H9 (cell line): ENCODE results near the gene PXYLP1. TPM values are rescaled to one million over a fixed set of nuclear protein-coding genes. Genes with fewer than 3 reads are reported as not detected.

ENCODE experiments used
- DNase-seq: peaks from one replicate; pipeline ENCODE4 v3.0.0-alpha.2; 2017
- H2AFZ ChIP-seq: one replicate; pipeline ENCODE4 v1.6.1; 2013; ENCODE audit warnings: mild to moderate bottlenecking, low read length, control low read depth, moderate library complexity
- H2AK5ac ChIP-seq: 2 replicates; pipeline ENCODE4 v1.6.1; 2013; ENCODE audit warnings: low read length, control low read depth, mixed read lengths; ENCODE audit not compliant: insufficient read length
- H2BK120ac ChIP-seq: one replicate; pipeline ENCODE4 v1.6.1; 2013; ENCODE audit warnings: low read depth, mild to moderate bottlenecking, low read length, control low read depth, inconsistent platforms; ENCODE audit not compliant: poor library complexity, severe bottlenecking
- H2BK12ac ChIP-seq: 2 replicates; pipeline ENCODE4 v1.6.1; 2013; ENCODE audit warnings: low read length, control low read depth, mixed read lengths, low read depth; ENCODE audit not compliant: insufficient read length
- H2BK15ac ChIP-seq: 2 replicates; pipeline ENCODE4 v1.6.1; 2013; ENCODE audit warnings: low read depth, low read length, control low read depth
- H2BK20ac ChIP-seq: one replicate; pipeline ENCODE4 v1.6.1; 2013; ENCODE audit warnings: low read depth, mild to moderate bottlenecking, low read length, control low read depth, inconsistent platforms; ENCODE audit not compliant: poor library complexity, severe bottlenecking
- H2BK5ac ChIP-seq: 2 replicates; pipeline ENCODE4 v1.6.1; 2013; ENCODE audit warnings: low read length, control low read depth, mixed read lengths; ENCODE audit not compliant: insufficient read length
- H3K14ac ChIP-seq: 2 replicates; pipeline ENCODE4 v1.6.1; 2013; ENCODE audit warnings: low read length, control low read depth; ENCODE audit not compliant: insufficient read depth
- H3K18ac ChIP-seq: 2 replicates; pipeline ENCODE4 v1.6.1; 2013; ENCODE audit warnings: low read depth, mild to moderate bottlenecking, mixed read lengths, low read length, control low read depth; ENCODE audit not compliant: insufficient read length
- H3K23ac ChIP-seq: 2 replicates; pipeline ENCODE4 v1.6.1; 2013; ENCODE audit warnings: low read length, control low read depth, mixed read lengths, low read depth; ENCODE audit not compliant: insufficient read length
- H3K23me2 ChIP-seq: 2 replicates; pipeline ENCODE4 v1.6.1; 2013; ENCODE audit warnings: low read depth, mild to moderate bottlenecking, mixed read lengths, low read length, control low read depth; ENCODE audit not compliant: insufficient read length, poor library complexity, severe bottlenecking
- H3K27ac ChIP-seq: 2 replicates; pipeline ENCODE4 v1.5.1; 2013; ENCODE audit warnings: low read length, control low read depth, mixed read lengths, low read depth; ENCODE audit not compliant: insufficient read length
- H3K27me3 ChIP-seq: 2 replicates; pipeline ENCODE4 v1.6.1; 2013; ENCODE audit warnings: low read length, control low read depth, inconsistent platforms; ENCODE audit not compliant: insufficient read depth
- H3K4ac ChIP-seq: 2 replicates; pipeline ENCODE4 v1.6.1; 2013; ENCODE audit warnings: low read depth, mild to moderate bottlenecking, control low read depth, inconsistent platforms, low read length, moderate library complexity
- H3K4me1 ChIP-seq: 2 replicates; pipeline ENCODE4 v1.6.1; 2013; ENCODE audit warnings: low read length, control low read depth, inconsistent platforms; ENCODE audit not compliant: insufficient read depth
- H3K4me2 ChIP-seq: 2 replicates; pipeline ENCODE4 v1.6.1; 2013; ENCODE audit warnings: low read length, control low read depth, mixed read lengths; ENCODE audit not compliant: insufficient read length, insufficient read depth
- H3K56ac ChIP-seq: 2 replicates; pipeline ENCODE4 v1.6.1; 2013; ENCODE audit warnings: low read depth, mild to moderate bottlenecking, mixed read lengths, low read length, control low read depth; ENCODE audit not compliant: insufficient read length
- H3K79me1 ChIP-seq: 2 replicates; pipeline ENCODE4 v1.6.1; 2013; ENCODE audit warnings: low read depth, mild to moderate bottlenecking, moderate library complexity, low read length, control low read depth, inconsistent platforms; ENCODE audit not compliant: insufficient read depth, poor library complexity, severe bottlenecking
- H3K79me2 ChIP-seq: 2 replicates; pipeline ENCODE4 v1.6.1; 2013; ENCODE audit warnings: low read length, control low read depth, inconsistent platforms; ENCODE audit not compliant: insufficient read depth
- H3K9ac ChIP-seq: 2 replicates; pipeline ENCODE4 v1.6.1; 2013; ENCODE audit warnings: low read length, control low read depth, mixed read lengths; ENCODE audit not compliant: insufficient read length; ENCODE audit errors: extremely low read depth
- H3K9me3 ChIP-seq: one replicate; pipeline ENCODE4 v1.6.1; 2013; ENCODE audit warnings: low read depth, low read length, inconsistent platforms; ENCODE audit not compliant: control insufficient read depth
- H3T11ph ChIP-seq: one replicate; pipeline ENCODE4 v1.6.1; 2013; ENCODE audit warnings: mild to moderate bottlenecking, low read length, control low read depth, inconsistent platforms
- H4K20me1 ChIP-seq: one replicate; pipeline ENCODE4 v1.6.1; 2013; ENCODE audit not compliant: control insufficient read depth, insufficient read length, insufficient read depth
- H4K5ac ChIP-seq: 2 replicates; pipeline ENCODE4 v1.6.1; 2013; ENCODE audit warnings: low read depth, mild to moderate bottlenecking, mixed read lengths, low read length, control low read depth; ENCODE audit not compliant: insufficient read length
- H4K8ac ChIP-seq: replicated peaks from 2 replicates; pipeline ENCODE4 v1.6.1; 2013; ENCODE audit warnings: low read length, control low read depth, mixed read lengths, low read depth; ENCODE audit not compliant: insufficient read length
- H4K91ac ChIP-seq: 2 replicates; pipeline ENCODE4 v1.6.1; 2013; ENCODE audit warnings: low read depth, mild to moderate bottlenecking, moderate library complexity, mixed read lengths, low read length, control low read depth; ENCODE audit not compliant: insufficient read length
- H3K27ac Mint-ChIP-seq, 3 experiments: 2 replicates in 2 of 3; 3 replicates in 1 of 3; pipeline ENCODE4 v1.8.0; 2020 to 2021; ENCODE audit warnings: mixed read lengths in 3 of 3, mild to moderate bottlenecking in 1 of 3, moderate library complexity in 1 of 3
- H3K27me3 Mint-ChIP-seq: 2 replicates; pipeline ENCODE4 v1.8.0; 2021; ENCODE audit warnings: low read depth, mild to moderate bottlenecking, moderate library complexity, mixed read lengths
- H3K36me3 Mint-ChIP-seq, 3 experiments: 2 replicates in 2 of 3; 3 replicates in 1 of 3; pipeline ENCODE4 v1.8.0; 2020 to 2021; ENCODE audit warnings: low read depth in 3 of 3, mixed read lengths in 3 of 3; ENCODE audit not compliant: insufficient read depth in 1 of 3
- H3K4me1 Mint-ChIP-seq, 2 experiments: 2 replicates each; pipeline ENCODE4 v1.8.0; 2020; ENCODE audit warnings: mixed read lengths in 2 of 2
- H3K4me3 Mint-ChIP-seq, 2 experiments: 2 replicates in 1 of 2; 3 replicates in 1 of 2; pipeline ENCODE4 v1.8.0; 2020 to 2021; ENCODE audit warnings: mild to moderate bottlenecking in 2 of 2, mixed read lengths in 2 of 2, moderate library complexity in 1 of 2
- H3K9me3 Mint-ChIP-seq, 2 experiments: 2 replicates in 1 of 2; 3 replicates in 1 of 2; pipeline ENCODE4 v1.8.0; 2020; ENCODE audit warnings: mild to moderate bottlenecking in 2 of 2, mixed read lengths in 2 of 2, moderate library complexity in 1 of 2
- WGBS: extraction: QIAGEN DNeasy Blood & Tissue Kit; methylation state at CpG from one replicate; pipeline ENCODE4 v1.1.7; 2013; ENCODE audit warnings: missing lambda C conversion rate, low lambda C conversion rate, mixed read lengths; ENCODE audit not compliant: insufficient read length; ENCODE audit errors: extremely low coverage; 5-methylcytosine and 5-hydroxymethylcytosine counted together
- total RNA-seq: library from RNA; stranded (reverse); gene quantifications from 2 replicates; pipeline ENCODE4 v1.2.1, GENCODE V29; 2021
- TF ChIP-seq, protein P1 (sequence below): fragments of 200-600 bp; sonication (generic); conservative IDR thresholded peaks from 3 replicates; pipeline ENCODE4 v1.8.0; 2021; ENCODE audit warnings: antibody characterized with exemption, mild to moderate bottlenecking

PXYLP1 gene
- total RNA-seq, 1 experiment from 2014 or later = 17.9 TPM

DNA sequence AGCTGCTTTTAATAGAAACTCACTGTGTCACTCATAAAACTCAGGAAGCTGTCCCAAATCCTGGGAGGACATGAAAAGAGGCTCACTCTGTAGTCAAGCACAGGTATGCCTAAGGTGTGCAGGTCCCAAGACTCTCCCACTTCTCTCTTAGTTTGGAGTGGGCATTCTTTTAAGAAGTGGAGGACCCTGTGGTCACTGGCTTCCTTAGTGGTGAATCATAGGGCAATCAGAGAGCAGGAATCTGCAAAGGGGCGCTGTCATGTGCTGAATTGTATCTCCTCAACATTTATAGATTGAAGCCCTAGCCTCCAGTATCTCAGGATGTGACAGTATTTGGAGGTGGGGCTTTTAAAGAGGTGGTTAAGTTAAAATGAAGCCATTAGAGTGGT, 89.5 kb downstream of the PXYLP1 start:
- TF ChIP-seq, protein P1, sequence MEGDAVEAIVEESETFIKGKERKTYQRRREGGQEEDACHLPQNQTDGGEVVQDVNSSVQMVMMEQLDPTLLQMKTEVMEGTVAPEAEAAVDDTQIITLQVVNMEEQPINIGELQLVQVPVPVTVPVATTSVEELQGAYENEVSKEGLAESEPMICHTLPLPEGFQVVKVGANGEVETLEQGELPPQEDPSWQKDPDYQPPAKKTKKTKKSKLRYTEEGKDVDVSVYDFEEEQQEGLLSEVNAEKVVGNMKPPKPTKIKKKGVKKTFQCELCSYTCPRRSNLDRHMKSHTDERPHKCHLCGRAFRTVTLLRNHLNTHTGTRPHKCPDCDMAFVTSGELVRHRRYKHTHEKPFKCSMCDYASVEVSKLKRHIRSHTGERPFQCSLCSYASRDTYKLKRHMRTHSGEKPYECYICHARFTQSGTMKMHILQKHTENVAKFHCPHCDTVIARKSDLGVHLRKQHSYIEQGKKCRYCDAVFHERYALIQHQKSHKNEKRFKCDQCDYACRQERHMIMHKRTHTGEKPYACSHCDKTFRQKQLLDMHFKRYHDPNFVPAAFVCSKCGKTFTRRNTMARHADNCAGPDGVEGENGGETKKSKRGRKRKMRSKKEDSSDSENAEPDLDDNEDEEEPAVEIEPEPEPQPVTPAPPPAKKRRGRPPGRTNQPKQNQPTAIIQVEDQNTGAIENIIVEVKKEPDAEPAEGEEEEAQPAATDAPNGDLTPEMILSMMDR = no peak
- no peak for DNase-seq
- H3K4me2 ChIP-seq = no peak overlapping the region
- no peak overlapping the region for H3K14ac ChIP-seq
- H3K9ac ChIP-seq = no peak overlapping the region
- H2BK120ac ChIP-seq = no peak overlapping the region
- H4K20me1 ChIP-seq = no peaks in the 10 kb centered on the region
- no peak overlapping the region for H2BK15ac ChIP-seq
- H3K27me3 ChIP-seq = no peaks in the 10 kb centered on the region
- Mint-ChIP-seq H3K36me3 (peaks cover 7 to 16% (median 9%) of the 10 kb centered on the region in 3 experiments; a peak in 6 of 7 replicates), H3K27ac (no peak overlapping the region), H3K9me3 (peaks cover 13 to 19% of the 10 kb centered on the region in 2 experiments), H3K27me3 (no peaks in the 10 kb centered on the region; the same call in 1 of the 2 replicates), H3K4me3 (no peak overlapping the region), H3K4me1 (peaks cover 6% of the 10 kb centered on the region in 2 experiments)
- no peak overlapping the region for H3K18ac ChIP-seq
- no peak overlapping the region for H3K23ac ChIP-seq
- no peak overlapping the region for H2BK20ac ChIP-seq
- H2AK5ac ChIP-seq = no peak overlapping the region
- H3K23me2 ChIP-seq = no peaks in the 10 kb centered on the region
- H2AFZ ChIP-seq = no peak overlapping the region
- H2BK5ac ChIP-seq = no peak overlapping the region
- no CpG with 5 or more reads among the region's 1 CpG for WGBS
- H3K4me1 ChIP-seq = peaks cover under 1% of the 10 kb centered on the region; the same call in 1 of the 2 replicates
- no peak overlapping the region for H4K5ac ChIP-seq
- no peak overlapping the region for H4K91ac ChIP-seq
- H3K79me2 ChIP-seq = no peaks in the 10 kb centered on the region
- H3K27ac ChIP-seq = no peak overlapping the region
- no peak overlapping the region for H3K56ac ChIP-seq
- H4K8ac ChIP-seq = no peak overlapping the region
- H3K9me3 ChIP-seq = no peaks in the 10 kb centered on the region
- H3K79me1 ChIP-seq = no peaks in the 10 kb centered on the region
- H2BK12ac ChIP-seq = no peak overlapping the region
- H3K4ac ChIP-seq = no peak overlapping the region
- no peak overlapping the region for H3T11ph ChIP-seq
